Astrocyte (in vitro differentiated cells and primary cell): ENCODE data around the gene ZNF674. TPM values are rescaled to one million over a fixed set of nuclear protein-coding genes. Genes with fewer than 3 reads are reported as not detected.

Experiments used
- DNase-seq: peaks from one replicate; pipeline ENCODE4 v3.0.0-alpha.2; 2010; ENCODE audit warnings: low read depth
- FAIRE-seq: peaks from 2 replicates; lab custom pipeline; 2011; peaks lifted over from hg19 to GRCh38; lab: Jason Lieb, UNC
- H2AFZ ChIP-seq: 2 replicates; pipeline ENCODE4 v1.6.0; 2012; ENCODE audit warnings: low read depth, low read length, inconsistent platforms
- H3K27ac ChIP-seq: 2 replicates; pipeline ENCODE4 v1.5.1; 2011; ENCODE audit warnings: low read depth, low read length, inconsistent platforms
- H3K27me3 ChIP-seq: 2 replicates; pipeline ENCODE4 v1.6.0; 2011; ENCODE audit warnings: low read length, inconsistent platforms; ENCODE audit not compliant: insufficient read depth
- H3K36me3 ChIP-seq: 2 replicates; pipeline ENCODE4 v1.5.1; 2011; ENCODE audit warnings: low read length, inconsistent platforms; ENCODE audit not compliant: insufficient read depth
- H3K4me1 ChIP-seq: 2 replicates; pipeline ENCODE4 v1.5.1; 2011; ENCODE audit warnings: low read length, inconsistent platforms; ENCODE audit not compliant: insufficient read depth
- H3K4me2 ChIP-seq: 2 replicates; pipeline ENCODE4 v1.6.0; 2012; ENCODE audit warnings: low read length, inconsistent platforms
- H3K4me3 ChIP-seq: 2 replicates; pipeline ENCODE4 v1.5.1; 2011; ENCODE audit warnings: low read depth, mild to moderate bottlenecking, low read length, inconsistent platforms; ENCODE audit not compliant: insufficient read depth
- H3K79me2 ChIP-seq: 2 replicates; pipeline ENCODE4 v1.6.0; 2012; ENCODE audit warnings: mild to moderate bottlenecking, low read length, inconsistent platforms; ENCODE audit not compliant: insufficient read depth
- H3K9ac ChIP-seq: 2 replicates; pipeline ENCODE4 v1.6.0; 2012; ENCODE audit warnings: mild to moderate bottlenecking, low read length, inconsistent platforms
- H3K9me3 ChIP-seq: 2 replicates; pipeline ENCODE4 v1.5.1; 2012; ENCODE audit warnings: low read depth, mild to moderate bottlenecking, low read length, inconsistent platforms; ENCODE audit not compliant: insufficient read depth
- H4K20me1 ChIP-seq: 2 replicates; pipeline ENCODE4 v1.6.0; 2012; ENCODE audit warnings: low read length, inconsistent platforms; ENCODE audit not compliant: insufficient read depth
- H3K27ac Mint-ChIP-seq: one replicate; pipeline ENCODE4 v1.8.0; 2021; ENCODE audit warnings: mild to moderate bottlenecking, mixed read lengths; ENCODE audit not compliant: unreplicated experiment
- H3K27me3 Mint-ChIP-seq: one replicate; pipeline ENCODE4 v1.8.0; 2021; ENCODE audit warnings: low read depth, mixed read lengths; ENCODE audit not compliant: unreplicated experiment
- H3K36me3 Mint-ChIP-seq: one replicate; pipeline ENCODE4 v1.8.0; 2021; ENCODE audit warnings: low read depth, mixed read lengths; ENCODE audit not compliant: unreplicated experiment
- H3K4me1 Mint-ChIP-seq: one replicate; pipeline ENCODE4 v1.8.0; 2021; ENCODE audit warnings: low read depth, mixed read lengths; ENCODE audit not compliant: unreplicated experiment
- H3K4me3 Mint-ChIP-seq: one replicate; pipeline ENCODE4 v1.8.0; 2021; ENCODE audit warnings: mild to moderate bottlenecking, moderate library complexity, mixed read lengths; ENCODE audit not compliant: unreplicated experiment
- H3K9me3 Mint-ChIP-seq: one replicate; pipeline ENCODE4 v1.8.0; 2021; ENCODE audit warnings: mild to moderate bottlenecking, mixed read lengths; ENCODE audit not compliant: unreplicated experiment
- CTCF ChIP-seq: IDR thresholded peaks from 2 replicates; pipeline ENCODE4 v1.5.1; 2011; ENCODE audit warnings: low read depth, mild to moderate bottlenecking, inconsistent platforms, low read length, moderate library complexity; ENCODE audit not compliant: insufficient read depth
- EZH2 ChIP-seq: IDR thresholded peaks from 2 replicates; pipeline ENCODE4 v1.6.1; 2012; ENCODE audit warnings: mild to moderate bottlenecking, low read length, inconsistent platforms; ENCODE audit not compliant: insufficient read depth
- total RNA-seq: library from RNA; stranded (reverse); gene quantifications from 2 replicates; pipeline ENCODE4 v1.2.1, GENCODE V29; 2021

The ZNF674 gene
- total RNA-seq, 1 donor from 2014 or later = 5.5 TPM

GRCh38 chrX:46576458-46576857 is 31.2 kb upstream of the ZNF674 start:
- Histone ChIP-seq H3K36me3 (no peaks in the 10 kb centered on the region), H3K9ac (peak overlapping the region; percentile 76), H3K27me3 (no peaks in the 10 kb centered on the region), H3K9me3 (no peaks in the 10 kb centered on the region), H3K4me1 (peaks cover 18% of the 10 kb centered on the region), H4K20me1 (peaks cover 6% of the 10 kb centered on the region), H3K4me3 (peak overlapping the region; percentile 62), H3K79me2 (peaks cover 9% of the 10 kb centered on the region), H3K4me2 (peak overlapping the region; percentile 92), H3K27ac (no peak overlapping the region), H2AFZ (no peak overlapping the region)
- H3K27me3 Mint-ChIP-seq = no peaks in the 10 kb centered on the region
- H3K4me3 Mint-ChIP-seq = peak overlapping the region; percentile 88
- peaks cover 12% of the 10 kb centered on the region for H3K4me1 Mint-ChIP-seq
- no peak for TF ChIP-seq EZH2
- TF ChIP-seq CTCF = no peak
- no peak overlapping the region for H3K27ac Mint-ChIP-seq
- H3K36me3 Mint-ChIP-seq = no peaks in the 10 kb centered on the region
- DNase-seq (no peak), FAIRE-seq (peak; percentile 87)
- H3K9me3 Mint-ChIP-seq = no peaks in the 10 kb centered on the region

- Histone ChIP-seq H2AFZ (no peak overlapping the region), H3K4me1 (peaks cover 18% of the 10 kb centered on the region), H3K27me3 (no peaks in the 10 kb centered on the region), H3K4me3 (peak overlapping the region; percentile 62), H4K20me1 (peaks cover 6% of the 10 kb centered on the region), H3K9ac (peak overlapping the region; percentile 76), H3K79me2 (peaks cover 9% of the 10 kb centered on the region), H3K9me3 (no peaks in the 10 kb centered on the region), H3K4me2 (peak overlapping the region; percentile 92), H3K27ac (no peak overlapping the region), H3K36me3 (no peaks in the 10 kb centered on the region)
- no peak for DNase-seq
- FAIRE-seq = peak; percentile 20
- Mint-ChIP-seq H3K9me3 (no peaks in the 10 kb centered on the region), H3K4me3 (peak overlapping the region; percentile 88), H3K36me3 (no peaks in the 10 kb centered on the region), H3K27ac (no peak overlapping the region), H3K27me3 (no peaks in the 10 kb centered on the region), H3K4me1 (peaks cover 12% of the 10 kb centered on the region)
- TF ChIP-seq CTCF (no peak), EZH2 (no peak)
Measured at GRCh38 chrX:46575991-46576392, 30.8 kb upstream of the ZNF674 start.

- Histone ChIP-seq H3K27me3 (no peaks in the 10 kb centered on the region), H3K36me3 (no peaks in the 10 kb centered on the region), H3K4me2 (peak overlapping the region; percentile 92), H3K4me1 (peaks cover 18% of the 10 kb centered on the region), H3K9me3 (no peaks in the 10 kb centered on the region), H3K9ac (peak overlapping the region; percentile 76), H3K79me2 (peaks cover 8% of the 10 kb centered on the region), H4K20me1 (peaks cover 6% of the 10 kb centered on the region), H3K4me3 (peak overlapping the region; percentile 62), H2AFZ (no peak overlapping the region), H3K27ac (no peak overlapping the region)
- peak overlapping the region; percentile 88 for H3K4me3 Mint-ChIP-seq
- H3K4me1 Mint-ChIP-seq = peaks cover 12% of the 10 kb centered on the region
- TF ChIP-seq CTCF = no peak
- TF ChIP-seq EZH2 = no peak
- no peaks in the 10 kb centered on the region for H3K9me3 Mint-ChIP-seq
- DNase-seq = no peak
- H3K36me3 Mint-ChIP-seq = no peaks in the 10 kb centered on the region
- no peak overlapping the region for H3K27ac Mint-ChIP-seq
- FAIRE-seq = no peak
- no peaks in the 10 kb centered on the region for H3K27me3 Mint-ChIP-seq
Measured at GRCh38 chrX:46575586-46575985, 30.4 kb upstream of the ZNF674 start.
